OCI-LY1 (cell line): ENCODE results near the gene CAPN10.

ENCODE experiments used
- H2AFZ ChIP-seq: fragments of 200-600 bp; sonication (generic), shearing (Covaris generic); 2 replicates; pipeline ENCODE4 v1.6.0; 2014; ENCODE audit warnings: antibody characterized with exemption, mild to moderate bottlenecking, low read length
- H3F3A ChIP-seq: fragments of 200-600 bp; sonication (generic), shearing (Covaris generic); 2 replicates; pipeline ENCODE4 v1.6.0; 2014; ENCODE audit warnings: mild to moderate bottlenecking, antibody characterized with exemption, low read length, moderate library complexity; ENCODE audit not compliant: insufficient read depth
- H3K27ac ChIP-seq: fragments of 200-600 bp; sonication (generic); 2 replicates; pipeline ENCODE4 v1.5.1; 2014; ENCODE audit warnings: low read length, mixed run types, mild to moderate bottlenecking, low read depth; ENCODE audit not compliant: poor library complexity, severe bottlenecking
- H3K27me3 ChIP-seq: fragments of 200-600 bp; sonication (generic); 2 replicates; pipeline ENCODE4 v1.6.0; 2014; ENCODE audit warnings: antibody characterized with exemption, mild to moderate bottlenecking, low read length, moderate library complexity; ENCODE audit not compliant: insufficient read depth
- H3K36me3 ChIP-seq: fragments of 200-600 bp; sonication (generic); 2 replicates; pipeline ENCODE4 v1.6.1; 2014; ENCODE audit warnings: mild to moderate bottlenecking, antibody characterized with exemption, low read length, moderate library complexity, mixed read lengths; ENCODE audit not compliant: insufficient read depth
- H3K4me1 ChIP-seq: fragments of 200-600 bp; sonication (generic); 2 replicates; pipeline ENCODE4 v1.5.1; 2014; ENCODE audit warnings: mild to moderate bottlenecking, low read length, moderate library complexity; ENCODE audit not compliant: insufficient read depth, severe bottlenecking
- H3K4me2 ChIP-seq: fragments of 200-600 bp; sonication (generic), shearing (Covaris generic); 2 replicates; pipeline ENCODE4 v1.6.1; 2014; ENCODE audit warnings: low read length
- H3K4me3 ChIP-seq: fragments of 200-600 bp; sonication (generic); 2 replicates; pipeline ENCODE4 v1.5.1; 2014; ENCODE audit warnings: low read length, low read depth, mild to moderate bottlenecking, mixed read lengths; ENCODE audit not compliant: poor library complexity, severe bottlenecking
- H3K79me2 ChIP-seq: fragments of 200-600 bp; shearing (Covaris generic); 2 replicates; pipeline ENCODE4 v1.6.1; 2016; ENCODE audit warnings: mixed run types, low read length, mixed read lengths; ENCODE audit not compliant: insufficient read depth
- H3K9ac ChIP-seq: fragments of 200-600 bp; sonication (generic), shearing (Covaris generic); 2 replicates; pipeline ENCODE4 v1.6.1; 2014; ENCODE audit warnings: mild to moderate bottlenecking, low read length, mixed read lengths
- H3K9me2 ChIP-seq: fragments of 200-600 bp; sonication (generic), shearing (Covaris generic); 2 replicates; pipeline ENCODE4 v1.6.1; 2014; ENCODE audit warnings: low read depth, mild to moderate bottlenecking, low read length, mixed read lengths
- H3K9me3 ChIP-seq: fragments of 200-600 bp; shearing (Covaris generic); 2 replicates; pipeline ENCODE4 v1.6.1; 2014; ENCODE audit warnings: low read length, mixed read lengths
- H4K20me1 ChIP-seq: fragments of 200-600 bp; sonication (generic), shearing (Covaris generic); 2 replicates; pipeline ENCODE4 v1.6.0; 2016; ENCODE audit warnings: mild to moderate bottlenecking, low read length; ENCODE audit not compliant: insufficient read depth
- EZH2 ChIP-seq: fragments of 200-600 bp; sonication (generic), shearing (Covaris generic); IDR thresholded peaks from 2 replicates; pipeline ENCODE4 v1.8.0; 2017; ENCODE audit warnings: borderline replicate concordance, mixed run types, mild to moderate bottlenecking, antibody characterized with exemption, low read length, moderate library complexity, mixed read lengths
- TF ChIP-seq, protein P1 (sequence below): fragments of 200-600 bp; sonication (generic), shearing (Covaris generic); IDR thresholded peaks from 2 replicates; pipeline ENCODE4 v1.5.1; 2017; ENCODE audit warnings: mild to moderate bottlenecking, antibody characterized with exemption, low read length, moderate library complexity, mixed read lengths

CAPN10 gene

DNA sequence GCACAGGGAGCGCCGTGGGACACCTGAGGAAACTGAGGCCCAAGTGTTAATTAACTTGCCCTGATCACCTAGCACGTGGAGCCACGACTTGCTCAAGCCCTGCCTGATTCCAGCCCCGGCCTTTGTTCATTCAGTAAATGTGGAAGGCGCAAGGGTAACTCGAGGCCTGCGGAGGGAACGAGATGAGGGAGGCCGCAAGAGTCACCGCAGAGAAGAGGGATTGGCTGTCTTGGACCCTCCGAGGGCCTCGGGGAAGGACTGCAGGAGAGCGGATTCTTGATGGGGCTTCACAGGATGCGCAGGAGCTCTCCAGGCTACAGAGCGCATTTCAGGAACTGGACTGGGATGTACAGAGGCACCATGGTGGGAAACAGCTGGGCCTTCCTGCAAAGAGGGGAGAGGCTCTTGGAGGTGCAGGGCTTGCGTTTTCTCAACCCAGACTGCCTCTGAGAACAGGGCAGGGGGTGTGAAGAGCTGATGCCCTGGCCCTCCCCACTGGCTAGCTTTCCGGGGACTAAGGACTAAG is 28.2 kb upstream of the CAPN10 start:
- peaks cover 44% of the 10 kb centered on the region for H3K4me1 ChIP-seq
- H2AFZ ChIP-seq = no peak overlapping the region
- H3K27ac ChIP-seq = peak overlapping the region; percentile 81
- no peaks in the 10 kb centered on the region for H3K9me2 ChIP-seq
- no peak overlapping the region; the same call in 1 of the 2 replicates for H3K9ac ChIP-seq
- peaks cover 20% of the 10 kb centered on the region for H3K36me3 ChIP-seq
- H3K27me3 ChIP-seq = no peaks in the 10 kb centered on the region
- peak overlapping the region; percentile 50 for H3K4me3 ChIP-seq
- H3K4me2 ChIP-seq = peak overlapping the region; percentile 90
- H4K20me1 ChIP-seq = no peaks in the 10 kb centered on the region
- H3F3A ChIP-seq = no peaks in the 10 kb centered on the region
- no peaks in the 10 kb centered on the region for H3K9me3 ChIP-seq
- TF ChIP-seq EZH2 = no peak
- TF ChIP-seq, protein P1, sequence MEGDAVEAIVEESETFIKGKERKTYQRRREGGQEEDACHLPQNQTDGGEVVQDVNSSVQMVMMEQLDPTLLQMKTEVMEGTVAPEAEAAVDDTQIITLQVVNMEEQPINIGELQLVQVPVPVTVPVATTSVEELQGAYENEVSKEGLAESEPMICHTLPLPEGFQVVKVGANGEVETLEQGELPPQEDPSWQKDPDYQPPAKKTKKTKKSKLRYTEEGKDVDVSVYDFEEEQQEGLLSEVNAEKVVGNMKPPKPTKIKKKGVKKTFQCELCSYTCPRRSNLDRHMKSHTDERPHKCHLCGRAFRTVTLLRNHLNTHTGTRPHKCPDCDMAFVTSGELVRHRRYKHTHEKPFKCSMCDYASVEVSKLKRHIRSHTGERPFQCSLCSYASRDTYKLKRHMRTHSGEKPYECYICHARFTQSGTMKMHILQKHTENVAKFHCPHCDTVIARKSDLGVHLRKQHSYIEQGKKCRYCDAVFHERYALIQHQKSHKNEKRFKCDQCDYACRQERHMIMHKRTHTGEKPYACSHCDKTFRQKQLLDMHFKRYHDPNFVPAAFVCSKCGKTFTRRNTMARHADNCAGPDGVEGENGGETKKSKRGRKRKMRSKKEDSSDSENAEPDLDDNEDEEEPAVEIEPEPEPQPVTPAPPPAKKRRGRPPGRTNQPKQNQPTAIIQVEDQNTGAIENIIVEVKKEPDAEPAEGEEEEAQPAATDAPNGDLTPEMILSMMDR = no peak
- peaks cover 5% of the 10 kb centered on the region; the same call in 1 of the 2 replicates for H3K79me2 ChIP-seq

DNA sequence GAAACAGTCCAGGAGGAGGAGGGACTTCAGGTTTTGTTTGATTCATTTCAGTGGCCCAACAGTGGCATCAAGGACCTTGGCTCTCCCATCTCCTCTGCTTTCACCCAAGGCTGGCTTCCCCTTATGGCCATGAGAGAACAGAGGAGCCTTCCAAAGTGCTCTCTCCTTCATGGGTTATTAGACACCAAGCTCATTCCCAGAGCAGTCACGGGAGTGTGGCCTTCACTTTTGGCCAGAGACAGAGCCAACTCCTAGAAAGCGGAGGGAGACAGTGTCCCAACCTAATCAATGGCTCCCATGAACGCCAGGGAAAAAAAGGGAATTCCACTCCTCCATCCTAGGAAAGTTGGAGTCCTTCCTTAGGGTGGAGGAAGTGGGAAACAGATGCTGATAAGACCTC is 27.2 kb upstream of the CAPN10 start:
- no peaks in the 10 kb centered on the region for H3K9me3 ChIP-seq
- H4K20me1 ChIP-seq = no peaks in the 10 kb centered on the region
- H3K9ac ChIP-seq = peak overlapping the region; percentile 99
- H3K27ac ChIP-seq = peak overlapping the region; percentile 81
- H3K9me2 ChIP-seq = no peaks in the 10 kb centered on the region
- H3K79me2 ChIP-seq = peaks cover 5% of the 10 kb centered on the region; the same call in 1 of the 2 replicates
- H3K27me3 ChIP-seq = no peaks in the 10 kb centered on the region
- H3K36me3 ChIP-seq = peaks cover 13% of the 10 kb centered on the region
- no peaks in the 10 kb centered on the region for H3F3A ChIP-seq
- peak overlapping the region; percentile 88 for H3K4me3 ChIP-seq
- TF ChIP-seq, protein P1 = no peak
- TF ChIP-seq EZH2 = no peak
- H3K4me1 ChIP-seq = peaks cover 44% of the 10 kb centered on the region
- peak overlapping the region; percentile 90 for H3K4me2 ChIP-seq
- no peak overlapping the region for H2AFZ ChIP-seq

DNA sequence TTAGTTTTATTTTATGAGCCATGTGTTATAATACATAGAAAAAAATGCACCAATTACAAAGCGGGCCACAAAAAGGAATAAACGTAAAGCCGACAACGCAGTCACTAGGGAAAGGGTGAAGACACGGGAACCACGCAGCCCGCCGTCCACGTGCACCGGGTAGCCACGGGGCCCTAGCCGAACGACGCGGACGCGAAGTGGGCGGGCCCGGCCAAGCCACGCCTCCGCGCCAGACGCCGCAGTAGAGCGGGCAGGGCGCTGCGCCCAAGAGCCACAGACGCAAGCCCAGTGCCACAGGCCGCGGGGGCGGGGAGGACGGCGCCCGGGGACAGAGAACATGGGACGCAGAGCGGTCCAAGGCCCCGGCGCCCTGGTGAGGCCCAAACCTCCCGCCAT is 26.5 kb upstream of the CAPN10 start, which contains the start of gene DUSP28:
TSS of gene DUSP28 (plus strand) at position 274 of the 396 bp plus-strand sequence. CDS start 328 bp downstream, outside the sequence.
- H3K9ac ChIP-seq = peak within 1 kb of the TSS; percentile 99
- no peaks in the 10 kb centered on the region for H3K9me3 ChIP-seq
- H3K27me3 ChIP-seq = no peaks in the 10 kb centered on the region
- H3K27ac ChIP-seq = peak within 1 kb of the TSS; percentile 81
- peaks cover 7% of the 10 kb centered on the region; the same call in 1 of the 2 replicates for H3K36me3 ChIP-seq
- peak within 1 kb of the TSS; percentile 90 for H3K4me2 ChIP-seq
- H4K20me1 ChIP-seq = no peaks in the 10 kb centered on the region
- H2AFZ ChIP-seq = no peak within 1 kb of the TSS
- TF ChIP-seq EZH2 = no peak
- TF ChIP-seq, protein P1 = no peak
- peaks cover 5% of the 10 kb centered on the region; the same call in 1 of the 2 replicates for H3K79me2 ChIP-seq
- peak within 1 kb of the TSS; percentile 88 for H3K4me3 ChIP-seq
- no peaks in the 10 kb centered on the region for H3F3A ChIP-seq
- peaks cover 51% of the 10 kb centered on the region for H3K4me1 ChIP-seq
- no peaks in the 10 kb centered on the region for H3K9me2 ChIP-seq
